Mesothelial cell of epicardium (in vitro differentiated cells): ENCODE measurements around the gene LHX6. TPM values are rescaled to one million over a fixed set of nuclear protein-coding genes. Genes with fewer than 3 reads are reported as not detected.

Experiments
- DNase-seq, 2 experiments: peaks; one replicate each; pipeline ENCODE4 v3.0.0; 2021; ENCODE audit warnings: low spot score in 2 of 2; ENCODE audit not compliant: unreplicated experiment in 2 of 2
- H3K27ac Mint-ChIP-seq: 2 replicates; pipeline ENCODE4 v1.8.0; 2021; ENCODE audit warnings: mixed read lengths
- H3K27me3 Mint-ChIP-seq: 2 replicates; pipeline ENCODE4 v1.8.0; 2021; ENCODE audit warnings: low read depth, mixed read lengths
- H3K36me3 Mint-ChIP-seq: 2 replicates; pipeline ENCODE4 v1.8.0; 2021; ENCODE audit warnings: mixed read lengths
- H3K4me1 Mint-ChIP-seq: 2 replicates; pipeline ENCODE4 v1.8.0; 2021; ENCODE audit warnings: mixed read lengths
- H3K4me3 Mint-ChIP-seq: 2 replicates; pipeline ENCODE4 v1.8.0; 2021; ENCODE audit warnings: mild to moderate bottlenecking, moderate library complexity, mixed read lengths
- H3K9me3 Mint-ChIP-seq: 2 replicates; pipeline ENCODE4 v1.8.0; 2021; ENCODE audit warnings: mixed read lengths
- CTCF ChIP-seq: fragments of 200-600 bp; sonication (generic); IDR thresholded peaks from one replicate; pipeline ENCODE4 v1.5.0; 2021; ENCODE audit warnings: antibody characterized with exemption; ENCODE audit not compliant: unreplicated experiment
- total RNA-seq: library from RNA; stranded (reverse); gene quantifications from 3 replicates; pipeline ENCODE4 v1.2.1, GENCODE V29; 2021

The LHX6 gene
- total RNA-seq, 1 donor from 2014 or later, result 0.09 TPM

GRCh38 chr9:122191584-122191983, 37.2 kb downstream of the LHX6 start:
- DNase-seq, result no peak
- Mint-ChIP-seq H3K9me3 (no peaks in the 10 kb centered on the region), H3K27me3 (peaks cover 32% of the 10 kb centered on the region), H3K27ac (no peak overlapping the region), H3K4me1 (no peaks in the 10 kb centered on the region), H3K4me3 (no peak overlapping the region), H3K36me3 (no peaks in the 10 kb centered on the region)
- TF ChIP-seq CTCF, result no peak

- no peak overlapping the region for H3K27ac Mint-ChIP-seq
- no peak for TF ChIP-seq CTCF
- peaks cover 30% of the 10 kb centered on the region for H3K27me3 Mint-ChIP-seq
- DNase-seq, result no peak
- H3K4me3 Mint-ChIP-seq, result no peak overlapping the region
- no peaks in the 10 kb centered on the region for H3K9me3 Mint-ChIP-seq
- H3K4me1 Mint-ChIP-seq, result no peaks in the 10 kb centered on the region
- no peaks in the 10 kb centered on the region for H3K36me3 Mint-ChIP-seq
Measured at GRCh38 chr9:122190597-122191381, 38.0 kb downstream of the LHX6 start.

GRCh38 chr9:122188369-122188768, 40.4 kb downstream of the LHX6 start:
- no peaks in the 10 kb centered on the region for H3K4me1 Mint-ChIP-seq
- DNase-seq, result no peak
- H3K9me3 Mint-ChIP-seq, result no peaks in the 10 kb centered on the region
- H3K36me3 Mint-ChIP-seq, result no peaks in the 10 kb centered on the region
- no peak overlapping the region for H3K27ac Mint-ChIP-seq
- no peak for TF ChIP-seq CTCF
- no peak overlapping the region for H3K4me3 Mint-ChIP-seq
- H3K27me3 Mint-ChIP-seq, result peaks cover 23% of the 10 kb centered on the region

GRCh38 chr9:122186777-122187470, 41.8 kb downstream of the LHX6 start:
- Mint-ChIP-seq H3K4me3 (no peak overlapping the region), H3K9me3 (no peaks in the 10 kb centered on the region), H3K27ac (no peak overlapping the region), H3K4me1 (no peaks in the 10 kb centered on the region), H3K27me3 (peaks cover 29% of the 10 kb centered on the region), H3K36me3 (no peaks in the 10 kb centered on the region)
- DNase-seq, result no peak
- TF ChIP-seq CTCF, result no peak

- no peak overlapping the region for H3K4me3 Mint-ChIP-seq
Measured at GRCh38 chr9:122186301-122186700, 42.5 kb downstream of the LHX6 start.

More at GRCh38 chr9:122186301-122186700, 42.5 kb downstream of the LHX6 start:
- Mint-ChIP-seq H3K27me3 (peaks cover 28% of the 10 kb centered on the region), H3K27ac (no peak overlapping the region), H3K9me3 (no peaks in the 10 kb centered on the region), H3K4me1 (no peaks in the 10 kb centered on the region), H3K36me3 (no peaks in the 10 kb centered on the region)
- no peak for DNase-seq
- no peak for TF ChIP-seq CTCF
